ENCODE data around the gene LINGO1. TPM values are rescaled to one million over a fixed set of nuclear protein-coding genes. Genes with fewer than 3 reads are reported as not detected.

Gene LINGO1
- total RNA-seq, 1 donor from 2014 or later: 18.7 TPM

- DNase-seq (ENCODE audit: low spot score in 2 of 2, unreplicated experiment in 2 of 2): no peak
- TF ChIP-seq CTCF (IDR thresholded peaks at IDR 0.05; ENCODE audit: unreplicated experiment): no peak
- H3K36me3 Mint-ChIP-seq: no peaks in the 10 kb centered on the region
- no peaks in the 10 kb centered on the region for H3K9me3 Mint-ChIP-seq
- H3K4me3 Mint-ChIP-seq: no peak overlapping the region
- peaks cover 37% of the 10 kb centered on the region for H3K4me1 Mint-ChIP-seq
- H3K27ac Mint-ChIP-seq: no peak overlapping the region
- H3K27me3 Mint-ChIP-seq (ENCODE audit: low read depth): peaks cover 15% of the 10 kb centered on the region
These were observed 6.7 kb downstream of the LINGO1 start for GRCh38 chr15:77626002-77626401.

- H3K27ac Mint-ChIP-seq: no peak overlapping the region
- DNase-seq (ENCODE audit: low spot score in 2 of 2, unreplicated experiment in 2 of 2): no peak
- H3K27me3 Mint-ChIP-seq (ENCODE audit: low read depth): peaks cover 9% of the 10 kb centered on the region
- no peak overlapping the region for H3K4me3 Mint-ChIP-seq
- no peaks in the 10 kb centered on the region for H3K36me3 Mint-ChIP-seq
- TF ChIP-seq CTCF (IDR thresholded peaks at IDR 0.05; ENCODE audit: unreplicated experiment): no peak
- no peaks in the 10 kb centered on the region for H3K9me3 Mint-ChIP-seq
- peaks cover 36% of the 10 kb centered on the region for H3K4me1 Mint-ChIP-seq
These were observed 7.3 kb downstream of the LINGO1 start for GRCh38 chr15:77625376-77625775.

- TF ChIP-seq CTCF (IDR thresholded peaks at IDR 0.05; ENCODE audit: unreplicated experiment): no peak
- H3K4me3 Mint-ChIP-seq: no peak overlapping the region
- peaks cover 4% of the 10 kb centered on the region for H3K27me3 Mint-ChIP-seq (ENCODE audit: low read depth)
- no peaks in the 10 kb centered on the region for H3K36me3 Mint-ChIP-seq
- DNase-seq (ENCODE audit: low spot score in 2 of 2, unreplicated experiment in 2 of 2): peak in 1 of 2 experiments; percentile 56
- peaks cover 36% of the 10 kb centered on the region for H3K4me1 Mint-ChIP-seq
- H3K27ac Mint-ChIP-seq: no peak overlapping the region
- no peaks in the 10 kb centered on the region for H3K9me3 Mint-ChIP-seq
These were observed 7.8 kb downstream of the LINGO1 start for GRCh38 chr15:77624868-77625267.

- H3K36me3 Mint-ChIP-seq: no peaks in the 10 kb centered on the region
- no peak overlapping the region for H3K4me3 Mint-ChIP-seq
- peaks cover 36% of the 10 kb centered on the region for H3K4me1 Mint-ChIP-seq
- DNase-seq (ENCODE audit: low spot score in 2 of 2, unreplicated experiment in 2 of 2): no peak
- TF ChIP-seq CTCF (IDR thresholded peaks at IDR 0.05; ENCODE audit: unreplicated experiment): no peak
- H3K27ac Mint-ChIP-seq: peak overlapping the region; percentile 47
- no peaks in the 10 kb centered on the region for H3K27me3 Mint-ChIP-seq (ENCODE audit: low read depth)
- H3K9me3 Mint-ChIP-seq: no peaks in the 10 kb centered on the region
These were observed 8.8 kb downstream of the LINGO1 start for GRCh38 chr15:77623755-77624524.

GRCh38 chr15:77622934-77623754, 9.6 kb downstream of the LINGO1 start:
- TF ChIP-seq CTCF (IDR thresholded peaks at IDR 0.05; ENCODE audit: unreplicated experiment): no peak
- no peaks in the 10 kb centered on the region for H3K27me3 Mint-ChIP-seq (ENCODE audit: low read depth)
- H3K9me3 Mint-ChIP-seq: no peaks in the 10 kb centered on the region
- H3K4me1 Mint-ChIP-seq: peaks cover 36% of the 10 kb centered on the region
- H3K36me3 Mint-ChIP-seq: no peaks in the 10 kb centered on the region
- H3K4me3 Mint-ChIP-seq: no peak overlapping the region
- no peak for DNase-seq (ENCODE audit: low spot score in 2 of 2, unreplicated experiment in 2 of 2)
- H3K27ac Mint-ChIP-seq: peak overlapping the region; percentile 74

Measured in mesothelial cell of epicardium (in vitro differentiated cells).